ENCODE measurements around the gene STOML2. TPM values are rescaled to one million over a fixed set of nuclear protein-coding genes. Genes with fewer than 3 reads are reported as not detected.

The STOML2 gene
- total and polyA plus RNA-seq, 2 experiments from 2014 or later, result 114 to 210 TPM

GRCh38 chr9:35134920-35135319 lies 32.0 kb upstream of the STOML2 start:
- Histone ChIP-seq H3K4me1 (ENCODE audit: insufficient read depth) (no peaks in the 10 kb centered on the region), H3K4me3 (no peak overlapping the region), H3K4me2 (no peak overlapping the region), H3K27me3 (ENCODE audit: insufficient read depth) (no peaks in the 10 kb centered on the region), H3K36me3 (ENCODE audit: insufficient read depth) (0 out of 2 replicates have a peak, but pooled peaks cover 4% of the 10 kb centered on the region), H3K9me2 (ENCODE audit: insufficient read depth) (no peaks in the 10 kb centered on the region; the same call in 1 of the 2 replicates), H3K79me2 (replicated peaks; ENCODE audit: insufficient read depth) (no peaks in the 10 kb centered on the region), H2AFZ (no peak overlapping the region), H3F3A (replicated peaks; ENCODE audit: low read depth) (no peaks in the 10 kb centered on the region), H4K20me1 (replicated peaks; ENCODE audit: insufficient read depth) (no peaks in the 10 kb centered on the region), H3K27ac (ENCODE audit: low read depth) (no peak overlapping the region)
- no peak overlapping the region for H3K4me3 Mint-ChIP-seq
- DNase-seq (ENCODE audit: low spot score) (no peak), ATAC-seq (no peak)
- peaks cover 4% of the 10 kb centered on the region for H3K27me3 Mint-ChIP-seq (ENCODE audit: insufficient read depth, low read depth, poor library complexity)
- TF ChIP-seq JUNB (IDR thresholded peaks at IDR 0.05; ENCODE audit: unreplicated experiment) (no peak), ZNF114 (CRISPR knock-in tag; IDR thresholded peaks at IDR 0.05) (no peak), CTCF (conservative IDR thresholded peaks at IDR 0.05; ENCODE audit: low read depth in 2 of 2) (no peak), ZNF462 (CRISPR knock-in tag; IDR thresholded peaks at IDR 0.05) (no peak), EZH2 (IDR thresholded peaks at IDR 0.05; ENCODE audit: low read depth, unreplicated experiment) (no peak), ETS1 (IDR thresholded peaks at IDR 0.05) (no peak), POLR2AphosphoS5 (IDR thresholded peaks at IDR 0.05; ENCODE audit: low read depth) (no peak), CREB1 (CRISPR knock-in tag; IDR thresholded peaks at IDR 0.05; ENCODE audit: low read depth) (no peak)
- peaks cover 63% of the 10 kb centered on the region for H3K9me3 Mint-ChIP-seq
- H3K4me1 Mint-ChIP-seq, result no peaks in the 10 kb centered on the region
- no peak overlapping the region for H3K27ac Mint-ChIP-seq
- peaks cover 17% of the 10 kb centered on the region; the same call in 2 of the 3 replicates for H3K36me3 Mint-ChIP-seq (ENCODE audit: low read depth)
